HG03378 (cell line): ENCODE data around the gene RABGGTB.
"Not testable (repeated sequence)": the region's sequence is repeated elsewhere in the genome, so short reads cannot be mapped to it uniquely, and the experiment has no call there.

Source experiments
- ATAC-seq: cut with Tn5 transposase; IDR thresholded peaks from one replicate; pipeline ENCODE4 v1.9.1; 2021; ENCODE audit warnings: mild to moderate bottlenecking, moderate library complexity; ENCODE audit not compliant: unreplicated experiment

Gene RABGGTB

GRCh38 chr1:75794382-75794781, 8.3 kb downstream of the RABGGTB start:
- no peak for ATAC-seq

DNA sequence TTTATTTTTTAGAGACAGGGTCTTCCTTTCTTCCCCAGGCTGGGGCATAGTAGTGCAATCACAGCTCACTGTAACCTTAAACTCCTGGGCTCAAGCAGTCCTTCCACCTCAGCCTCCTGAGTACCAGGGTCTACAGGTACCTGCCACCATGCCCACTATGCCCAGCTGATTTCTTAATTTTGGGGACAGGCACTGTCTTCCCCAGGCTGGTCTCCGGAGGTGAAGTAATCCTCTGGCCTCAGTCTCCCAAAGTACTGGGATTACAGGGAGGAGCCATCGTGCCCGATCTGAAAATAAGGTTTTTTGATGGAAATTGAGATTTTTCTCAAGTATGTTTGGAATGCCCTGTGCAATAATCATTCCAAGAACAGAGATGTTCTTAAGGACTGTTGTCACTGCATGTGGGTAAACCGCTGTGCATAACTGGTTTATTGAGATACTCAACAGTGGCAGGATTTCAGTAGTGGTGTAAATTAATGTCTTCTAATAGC, 9.7 kb downstream of the RABGGTB start:
- peak; percentile 1 for ATAC-seq

DNA sequence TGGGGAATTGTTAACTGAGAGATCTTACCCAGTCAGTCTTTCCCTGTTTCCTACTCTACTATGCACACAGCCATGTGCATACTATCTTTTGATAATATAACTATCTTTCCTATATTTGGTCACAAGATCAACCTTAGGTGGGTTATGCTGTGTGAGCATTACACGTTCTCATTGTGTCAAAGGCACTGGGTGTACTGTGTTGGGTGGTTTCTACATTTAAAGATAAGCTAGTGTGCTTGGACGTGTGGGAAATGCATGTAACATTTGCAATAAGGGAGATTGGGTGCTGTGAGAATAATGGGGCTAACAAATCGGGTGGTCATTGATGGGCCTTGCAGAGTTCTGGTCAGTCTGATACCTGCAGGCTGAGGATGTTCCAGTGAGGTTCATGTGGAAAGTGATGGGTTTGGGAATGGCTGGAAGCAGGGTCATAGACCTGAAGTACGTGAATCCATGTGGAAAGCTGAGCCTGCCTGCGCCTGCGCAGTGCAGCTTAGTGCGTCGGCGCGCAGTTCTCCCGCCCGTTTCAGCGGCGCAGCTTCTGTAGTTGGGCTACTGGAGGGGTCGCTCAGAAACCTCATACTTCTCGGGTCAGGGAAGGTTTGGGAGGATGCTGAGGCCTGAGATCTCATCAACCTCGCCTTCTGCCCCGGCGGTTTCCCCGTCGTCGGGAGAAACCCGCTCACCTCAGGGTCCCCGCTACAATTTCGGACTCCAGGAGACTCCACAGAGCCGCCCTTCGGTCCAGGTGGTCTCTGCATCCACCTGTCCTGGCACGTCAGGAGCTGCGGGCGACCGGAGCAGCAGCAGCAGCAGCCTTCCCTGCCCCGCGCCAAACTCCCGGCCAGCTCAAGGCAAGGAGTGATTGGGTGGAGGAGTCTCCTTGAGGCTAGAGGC, 10.6 kb downstream of the RABGGTB start, which contains the start of gene MSH4:
TSS of gene MSH4 (plus strand) at position 507 of the 897 bp plus-strand sequence. CDS start at position 611, 104 bp downstream.
- peak; percentile 36 for ATAC-seq

DNA sequence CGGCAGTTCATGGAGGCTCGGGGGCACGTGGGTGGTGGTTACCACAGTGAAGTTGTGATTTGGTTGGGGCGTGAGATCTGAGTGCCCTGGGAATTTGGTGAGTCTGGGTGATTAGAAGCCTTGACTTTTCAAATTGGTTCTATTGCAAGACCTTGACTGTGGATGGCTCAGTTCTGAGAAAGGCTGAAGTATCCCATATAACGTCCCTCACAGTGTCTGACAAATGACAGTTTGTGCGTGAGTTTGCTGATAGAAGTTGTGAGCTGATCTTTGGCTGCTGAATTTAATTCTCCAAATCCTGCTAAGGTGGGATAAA, 11.2 kb downstream of the RABGGTB start:
- ATAC-seq, result peak; percentile 14

DNA sequence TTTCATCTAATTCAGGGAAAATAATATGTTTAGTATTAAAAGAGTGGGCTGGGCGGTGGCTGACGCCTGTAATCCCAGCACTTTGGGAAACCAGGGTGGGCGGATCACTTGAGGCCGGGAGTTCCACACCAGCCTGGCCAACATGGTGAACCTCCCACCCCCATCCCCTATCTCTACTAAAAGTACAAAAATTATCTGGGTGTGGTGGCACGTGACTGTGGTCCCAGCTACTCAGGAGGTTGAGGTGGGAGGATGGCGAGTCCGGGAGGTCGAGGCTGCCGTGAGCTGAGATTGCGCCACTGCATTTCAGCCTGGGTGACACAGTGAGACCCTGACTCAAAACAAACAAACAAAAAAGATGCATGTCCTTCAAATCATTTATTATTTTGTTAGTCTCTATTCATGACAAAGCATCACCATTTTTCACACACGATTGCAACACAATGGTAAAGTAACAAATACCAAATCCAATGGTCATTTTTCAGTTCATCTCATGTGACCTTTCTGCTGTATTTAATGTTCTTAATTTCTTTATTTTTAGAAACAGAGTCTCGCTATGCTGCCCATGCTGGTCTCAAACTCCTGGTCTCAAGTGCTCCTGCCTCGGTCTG, 11.7 kb downstream of the RABGGTB start:
- no peak for ATAC-seq

GRCh38 chr1:75801480-75801879, 15.4 kb downstream of the RABGGTB start:
- not testable (repeated sequence) for ATAC-seq

DNA sequence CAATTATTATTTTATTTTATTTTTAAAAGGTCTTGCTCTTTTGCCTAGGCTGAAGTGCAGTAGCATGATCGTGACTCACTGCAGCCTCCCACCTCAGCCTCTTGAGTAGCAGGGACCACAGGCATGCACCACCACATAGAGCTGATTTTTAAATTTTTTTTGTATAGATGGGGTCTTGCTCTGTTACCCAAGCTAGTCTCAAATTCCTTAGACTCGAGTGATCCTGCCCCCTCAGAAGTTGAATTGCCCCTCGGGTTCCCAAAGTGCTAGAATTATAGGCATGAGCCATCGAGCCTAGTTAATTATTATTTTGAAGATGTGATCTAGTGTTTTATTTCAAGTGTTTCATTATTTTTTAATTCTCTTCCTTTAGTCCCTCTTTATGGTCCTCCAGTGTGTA, 22.9 kb downstream of the RABGGTB start:
- ATAC-seq, result no peak

DNA sequence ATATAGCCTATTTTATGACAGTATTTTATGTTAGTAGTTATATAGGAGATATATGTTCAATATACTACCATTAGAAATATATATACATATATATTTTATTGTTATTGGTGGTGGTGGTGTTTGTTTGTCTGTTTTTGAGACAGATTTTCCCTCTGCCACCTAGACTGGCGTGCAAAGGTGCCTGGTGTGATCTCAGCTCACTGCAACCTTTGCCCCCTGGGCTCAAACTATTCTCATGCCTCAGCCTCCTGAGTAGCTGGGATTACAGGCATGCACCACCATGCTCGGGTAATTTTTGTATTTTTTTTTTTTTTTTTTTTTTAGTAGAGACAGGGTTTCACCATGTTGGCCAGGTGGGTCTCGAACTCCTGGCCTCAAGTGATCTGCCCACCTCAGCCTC, 24.1 kb downstream of the RABGGTB start:
- not testable (repeated sequence) for ATAC-seq

- ATAC-seq, result no peak
These were observed 25.3 kb downstream of the RABGGTB start for GRCh38 chr1:75811211-75811981.

- ATAC-seq, result no peak
These were observed 26.0 kb downstream of the RABGGTB start for GRCh38 chr1:75812065-75812464.

GRCh38 chr1:75823596-75823995, 37.5 kb downstream of the RABGGTB start:
- ATAC-seq, result not testable (repeated sequence)

DNA sequence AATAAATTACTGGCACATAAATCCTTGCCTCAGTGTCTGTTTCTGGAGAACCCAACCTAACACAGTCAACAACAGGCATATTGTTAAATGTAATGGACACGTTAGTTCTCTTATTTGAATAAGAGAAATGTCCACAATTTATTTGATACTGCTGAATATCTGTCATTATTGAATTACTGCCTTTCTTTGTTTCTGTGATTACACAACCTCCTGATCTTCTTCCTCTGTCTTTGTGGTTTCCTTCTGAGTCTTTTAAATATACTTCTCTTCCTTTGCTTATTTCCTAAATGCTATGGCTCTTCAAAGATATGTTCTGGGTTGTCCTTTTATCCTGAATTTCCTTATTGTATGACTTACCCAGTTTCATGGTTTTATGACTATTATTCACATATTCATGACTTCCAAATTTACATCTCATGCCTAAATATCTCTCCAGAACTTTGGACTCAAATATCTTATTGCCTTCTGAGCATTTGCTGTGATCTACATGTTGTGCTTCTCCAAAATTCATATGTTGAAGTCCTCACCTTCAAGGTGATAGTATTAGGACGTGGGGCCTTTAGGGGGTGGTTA, 50.6 kb downstream of the RABGGTB start:
- no peak for ATAC-seq

DNA sequence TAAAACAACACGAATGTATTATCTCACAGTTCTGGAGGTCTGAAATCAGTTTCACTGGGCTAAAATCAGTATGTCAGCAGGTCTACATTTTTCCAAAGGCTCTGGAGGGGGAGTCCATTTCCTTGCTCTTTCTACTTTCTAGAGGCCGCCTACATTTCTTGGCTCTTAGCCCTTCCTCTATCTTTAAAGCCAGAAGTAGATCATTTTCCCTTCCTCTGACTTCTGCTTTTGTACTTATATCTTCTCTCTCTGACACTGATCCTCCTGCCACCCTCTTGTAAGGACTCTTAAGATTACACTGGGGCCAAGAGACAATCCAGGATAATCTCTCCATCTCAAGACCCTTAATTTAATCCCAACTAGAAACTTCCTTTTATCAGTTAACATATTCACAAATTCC, 52.0 kb downstream of the RABGGTB start:
- no peak for ATAC-seq

GRCh38 chr1:75841421-75841820, 55.4 kb downstream of the RABGGTB start:
- ATAC-seq, result no peak
